Heart left ventricle (tissue), 13 donors: ENCODE results near the gene PRKG1.

ENCODE experiments used
- POLR2A ChIP-seq, 2 donors: fragments of 450-650 bp; IDR thresholded peaks; one replicate each; pipeline ENCODE4 v1.6.1; 2017; ENCODE audit warnings: antibody characterized with exemption in 2 of 2, mild to moderate bottlenecking in 2 of 2, moderate library complexity in 2 of 2
- TF ChIP-seq, protein P1 (sequence below), 12 donors: fragments of 200-600 bp; sonication (generic) in 4 of 12; IDR thresholded peaks; one replicate each; pipeline versions ENCODE4 v1.5.0 to v1.8.0; 2018 to 2022; ENCODE audit warnings: antibody characterized with exemption in 12 of 12, mild to moderate bottlenecking in 5 of 12
- donor health status: ischemic (EF 13 %, LVEDD 7.1; RV severe dilation, severe dysfunction).
- donor health status: DM: no; HTN: yes; CAD: no.
- donor health status: DM: no; HTN: no; CAD: no.
- donor health status: ischemic (EF 25% LVEDD 6.9; RV normal size, moderate dysfunction).
- donor health status: ischemic (EF 25% LVEDD 5.7; RV mildly dilated, moderate dysfunction).
- donor health status: ischemic (EF 35%, LVEDD 5.7; RV mildly dilated, moderate dysfunction).
- donor health status: nonischemic (EF 11% LVEDD 7.7; RV severe dilation, severe dysfunction).
- donor health status: DM: yes; HTN: yes; CAD: no.
- donor health status: PGD.
- donor health status: ischemic (EF 29% LVEDD 5.4; RV normal size, mild dysfunction).
- donor health status: nonischemic (EF 23%, LVEDD 6.1; RV moderate dilation, normal function).

DNA sequence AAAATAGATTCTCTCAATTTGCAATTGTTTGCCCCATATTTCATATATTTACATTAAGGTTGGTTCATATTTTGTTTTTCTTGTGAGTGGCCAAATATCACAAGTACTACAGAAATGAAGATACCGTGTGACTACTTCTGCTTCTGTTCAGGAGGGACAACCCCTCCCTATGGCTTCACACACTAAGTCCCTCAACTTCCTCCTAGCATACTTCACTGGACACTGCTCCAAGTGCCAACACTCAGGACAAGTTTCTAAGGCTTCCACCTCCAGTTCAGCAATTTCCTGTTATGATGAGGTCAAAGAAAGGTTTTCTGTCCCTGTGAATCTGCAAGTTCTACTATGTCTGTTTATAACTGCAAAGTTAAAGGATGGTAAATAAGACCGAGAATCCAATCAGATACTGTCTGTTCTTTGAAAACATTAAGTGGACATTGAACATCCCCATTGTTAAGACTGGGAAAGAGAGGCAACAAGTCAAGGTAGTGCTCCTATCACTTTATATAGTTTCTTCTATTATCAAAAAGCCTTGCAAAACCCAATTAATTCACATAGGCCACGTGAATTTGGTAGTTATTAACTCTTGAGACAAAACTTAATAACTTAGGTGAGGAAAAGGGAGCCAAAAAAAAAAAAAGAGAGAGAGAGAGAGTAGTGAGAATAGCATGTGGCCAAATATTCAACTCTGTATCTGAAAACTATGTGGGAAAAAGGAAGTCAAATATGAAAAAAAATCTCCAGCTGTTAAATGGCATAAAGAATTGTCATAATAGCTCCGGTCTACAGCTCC is 1158.5 kb downstream of the PRKG1 start:
- TF ChIP-seq, protein P1, sequence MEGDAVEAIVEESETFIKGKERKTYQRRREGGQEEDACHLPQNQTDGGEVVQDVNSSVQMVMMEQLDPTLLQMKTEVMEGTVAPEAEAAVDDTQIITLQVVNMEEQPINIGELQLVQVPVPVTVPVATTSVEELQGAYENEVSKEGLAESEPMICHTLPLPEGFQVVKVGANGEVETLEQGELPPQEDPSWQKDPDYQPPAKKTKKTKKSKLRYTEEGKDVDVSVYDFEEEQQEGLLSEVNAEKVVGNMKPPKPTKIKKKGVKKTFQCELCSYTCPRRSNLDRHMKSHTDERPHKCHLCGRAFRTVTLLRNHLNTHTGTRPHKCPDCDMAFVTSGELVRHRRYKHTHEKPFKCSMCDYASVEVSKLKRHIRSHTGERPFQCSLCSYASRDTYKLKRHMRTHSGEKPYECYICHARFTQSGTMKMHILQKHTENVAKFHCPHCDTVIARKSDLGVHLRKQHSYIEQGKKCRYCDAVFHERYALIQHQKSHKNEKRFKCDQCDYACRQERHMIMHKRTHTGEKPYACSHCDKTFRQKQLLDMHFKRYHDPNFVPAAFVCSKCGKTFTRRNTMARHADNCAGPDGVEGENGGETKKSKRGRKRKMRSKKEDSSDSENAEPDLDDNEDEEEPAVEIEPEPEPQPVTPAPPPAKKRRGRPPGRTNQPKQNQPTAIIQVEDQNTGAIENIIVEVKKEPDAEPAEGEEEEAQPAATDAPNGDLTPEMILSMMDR (IDR thresholded peaks at IDR 0.05): no peak
- no peak for TF ChIP-seq POLR2A (IDR thresholded peaks at IDR 0.05)
